GM21717 (cell line): ENCODE measurements around the gene VAPB.

Experiments
- ATAC-seq: cut with Tn5 transposase; IDR thresholded peaks from one replicate; pipeline ENCODE4 v1.9.1; 2021; ENCODE audit warnings: mild to moderate bottlenecking, moderate library complexity; ENCODE audit not compliant: unreplicated experiment

The VAPB gene

DNA sequence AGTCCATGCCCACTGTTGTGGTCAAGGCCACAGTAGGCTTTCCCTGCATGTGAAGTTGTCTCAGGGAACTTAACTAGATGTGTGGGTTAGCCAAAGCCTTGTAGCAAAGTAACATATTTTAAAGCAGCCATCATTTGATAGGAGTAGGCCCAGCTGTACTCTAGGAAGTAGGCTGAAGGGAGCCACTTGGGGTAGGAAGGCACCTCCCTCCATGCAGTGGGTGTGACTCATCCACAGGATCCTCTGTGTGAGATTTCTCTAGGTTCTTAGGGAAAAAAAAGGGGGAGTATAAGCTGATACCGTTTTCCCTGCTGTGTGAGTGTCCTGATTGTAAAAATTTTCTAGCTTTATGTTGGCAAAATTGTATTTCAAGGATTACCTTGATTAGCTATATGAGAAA, 44.7 kb downstream of the VAPB start:
- no peak for ATAC-seq

DNA sequence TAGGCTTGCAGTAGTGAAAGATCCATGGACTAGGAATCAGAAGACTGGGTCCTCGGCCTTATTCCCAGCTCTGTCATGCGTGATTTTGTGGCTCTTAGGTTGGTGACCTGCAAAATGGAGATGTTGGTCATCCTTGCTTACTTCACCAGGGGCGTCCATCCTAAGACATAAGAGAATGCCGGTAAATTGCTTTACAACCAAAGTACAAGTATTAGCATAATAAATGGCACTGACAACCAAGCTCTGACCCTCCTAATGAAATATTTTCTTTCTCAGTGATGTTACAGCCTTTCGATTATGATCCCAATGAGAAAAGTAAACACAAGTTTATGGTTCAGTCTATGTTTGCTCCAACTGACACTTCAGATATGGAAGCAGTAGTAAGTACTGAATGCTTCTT, 45.3 kb downstream of the VAPB start:
- no peak for ATAC-seq

GRCh38 chr20:58435237-58435636, 46.2 kb downstream of the VAPB start:
- ATAC-seq: no peak

DNA sequence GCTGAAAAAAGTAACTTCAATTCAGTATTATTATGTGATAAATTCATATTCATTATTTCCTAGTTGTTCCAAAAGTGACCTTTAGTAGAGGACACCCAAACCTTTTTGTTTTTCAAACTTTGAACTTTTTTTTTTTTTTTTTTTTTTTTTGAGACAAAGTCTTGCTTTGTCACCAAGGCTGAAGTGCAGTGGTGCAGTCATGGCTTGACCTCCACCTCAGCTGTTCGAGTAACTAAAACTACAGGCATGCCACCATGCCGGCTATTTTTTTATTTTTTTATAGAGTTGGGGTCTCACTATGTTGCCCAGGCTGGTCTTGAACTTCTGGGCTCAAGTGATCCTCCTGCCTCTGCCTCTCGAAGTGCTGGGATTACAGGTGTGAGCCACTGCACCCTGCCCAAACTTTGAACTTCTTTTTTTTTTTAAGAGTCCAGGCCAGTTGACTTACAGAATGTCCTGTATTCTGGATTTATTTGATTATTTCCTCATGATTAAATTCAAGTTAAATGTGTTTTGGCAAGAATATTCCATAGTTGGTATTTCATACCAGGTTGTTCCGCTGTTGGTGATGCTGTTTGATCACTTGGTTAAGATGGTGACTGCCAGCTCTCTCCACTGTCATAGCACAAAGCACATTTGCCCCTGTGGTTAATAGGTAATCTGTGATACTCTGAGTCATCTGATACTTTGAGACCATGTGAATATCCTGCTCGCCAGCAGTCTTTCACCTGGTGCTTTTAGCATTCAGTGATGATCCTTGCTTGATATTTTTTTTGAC, 48.0 kb downstream of the VAPB start:
- ATAC-seq: no peak

- no peak for ATAC-seq
Measured at GRCh38 chr20:58438970-58439808, 50.2 kb downstream of the VAPB start.

- no peak for ATAC-seq
Measured at GRCh38 chr20:58440021-58440767, 51.2 kb downstream of the VAPB start.

GRCh38 chr20:58441723-58442122, 52.7 kb downstream of the VAPB start:
- no peak for ATAC-seq

- ATAC-seq: no peak
Measured at GRCh38 chr20:58444746-58445255, 55.8 kb downstream of the VAPB start.

DNA sequence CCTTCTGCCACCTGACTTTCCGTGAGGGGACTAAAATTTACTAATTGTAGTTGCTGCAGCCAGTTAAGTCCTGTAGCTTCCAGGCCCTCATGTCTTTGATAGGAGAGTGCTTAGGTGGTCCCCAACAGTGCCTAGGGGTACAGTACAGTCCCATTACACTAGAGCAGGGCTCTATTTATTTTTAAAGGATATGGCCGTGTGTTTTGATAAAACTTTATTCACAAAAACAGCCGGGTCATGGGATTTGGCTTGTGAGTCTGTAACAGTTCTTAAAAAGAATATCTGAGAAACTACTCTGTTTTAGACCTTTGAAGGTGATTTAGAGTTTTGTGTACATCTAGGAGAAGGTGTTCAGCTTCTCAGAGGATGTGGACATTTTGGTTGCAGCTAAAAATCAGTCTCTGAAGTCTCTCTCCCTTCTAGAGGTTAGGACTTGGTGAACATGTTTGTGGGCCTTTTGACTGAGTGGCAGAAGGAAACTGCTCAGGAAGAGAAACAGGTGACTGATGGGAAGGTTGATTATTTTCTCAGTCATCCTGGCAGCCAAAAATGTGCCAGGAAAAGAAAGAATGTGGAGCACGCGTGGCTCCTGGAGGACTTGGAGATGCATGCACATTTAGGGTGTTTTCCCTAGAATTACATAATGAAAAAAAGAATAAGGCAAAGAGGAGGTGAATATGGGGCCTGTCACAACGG, 57.4 kb downstream of the VAPB start:
- no peak for ATAC-seq

- no peak for ATAC-seq
Measured at GRCh38 chr20:58446960-58447265, 57.9 kb downstream of the VAPB start.

DNA sequence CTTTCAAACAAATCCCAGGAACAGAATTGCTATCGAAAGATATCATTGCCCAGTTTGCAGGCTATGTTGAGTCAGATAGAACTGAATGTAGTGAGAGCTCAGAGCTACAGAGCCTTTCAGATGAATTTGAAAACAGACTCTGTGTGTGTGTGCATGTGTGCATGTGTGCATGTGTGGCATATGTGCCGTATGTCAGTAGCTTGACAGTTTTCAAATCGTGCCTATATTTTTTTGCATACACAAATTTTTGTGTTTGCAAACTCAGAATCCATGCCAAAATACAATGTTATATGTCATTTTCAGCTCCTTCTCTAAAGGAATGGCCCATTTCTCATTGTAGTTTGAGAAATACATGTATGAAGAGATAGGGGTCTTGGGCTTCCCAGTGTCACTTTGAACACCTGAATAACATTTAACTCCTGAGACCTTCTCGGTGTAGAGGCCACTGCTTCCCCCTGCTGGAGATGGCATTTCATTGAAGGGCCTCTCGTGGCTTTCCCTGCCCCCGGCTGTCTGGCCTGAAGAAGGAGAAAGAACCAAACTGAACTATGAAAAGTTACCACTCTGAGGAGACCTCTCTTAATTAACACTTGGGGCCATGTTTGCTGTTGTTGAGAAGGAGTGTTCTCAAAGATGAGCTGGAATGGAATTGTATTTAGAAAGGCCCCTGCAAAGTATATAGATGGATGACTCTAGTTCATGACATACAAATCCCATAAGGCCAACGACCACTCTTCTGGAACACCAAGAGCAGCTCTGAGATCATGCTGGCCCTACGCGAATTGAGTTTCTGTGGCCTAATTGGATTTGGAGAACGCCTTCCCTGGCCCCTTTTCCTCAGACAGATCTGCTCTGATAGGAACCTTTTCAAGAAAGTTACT, 58.7 kb downstream of the VAPB start:
- no peak for ATAC-seq

DNA sequence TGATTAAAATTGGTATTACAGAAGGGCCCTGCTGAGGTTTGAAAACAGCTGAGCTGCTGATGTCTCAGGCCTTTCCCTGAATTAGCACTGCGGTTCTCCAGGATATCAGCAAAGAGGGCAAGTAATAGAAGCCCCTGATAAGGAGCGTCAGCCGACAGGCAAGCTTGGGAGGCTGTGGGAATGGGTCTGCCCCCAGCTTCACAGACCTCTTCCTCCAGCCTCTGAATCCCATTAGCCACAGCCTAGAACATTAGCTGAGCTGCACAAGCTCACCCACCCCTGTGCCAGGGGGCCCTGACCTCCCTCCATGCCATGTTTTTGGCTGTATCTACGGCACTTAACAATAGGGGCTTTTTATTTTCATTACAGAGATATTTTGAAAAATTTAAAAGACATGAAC, 59.9 kb downstream of the VAPB start:
- ATAC-seq: no peak

DNA sequence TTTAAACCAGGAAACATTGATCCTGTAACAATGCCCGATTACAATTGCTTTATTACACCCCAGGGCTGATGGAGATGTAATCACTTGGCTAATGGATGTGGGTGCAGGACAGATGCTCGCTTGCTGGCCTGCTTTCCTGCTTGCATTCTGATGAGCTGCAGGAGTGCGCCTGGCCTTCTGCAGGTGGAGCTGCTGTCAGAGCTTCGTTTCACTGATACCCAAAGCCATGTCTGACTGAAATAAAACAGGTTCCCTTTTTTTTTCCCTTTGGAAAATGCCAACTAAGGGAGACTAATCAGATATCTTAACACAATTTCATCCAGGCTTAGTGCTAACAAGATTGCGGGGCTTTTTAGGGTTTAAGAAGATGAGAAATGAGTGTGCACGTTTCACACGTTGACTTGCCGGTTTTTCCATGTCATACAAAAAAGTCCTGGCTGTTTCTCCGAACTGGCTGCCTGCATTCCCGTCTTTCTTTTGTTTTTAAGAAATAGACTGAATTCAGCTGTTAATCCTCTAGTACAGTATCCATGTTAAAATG, 60.7 kb downstream of the VAPB start:
- ATAC-seq: no peak

GRCh38 chr20:58450254-58450653, 61.2 kb downstream of the VAPB start:
- no peak for ATAC-seq

GRCh38 chr20:58452667-58453255, 63.7 kb downstream of the VAPB start:
- ATAC-seq: no peak

DNA sequence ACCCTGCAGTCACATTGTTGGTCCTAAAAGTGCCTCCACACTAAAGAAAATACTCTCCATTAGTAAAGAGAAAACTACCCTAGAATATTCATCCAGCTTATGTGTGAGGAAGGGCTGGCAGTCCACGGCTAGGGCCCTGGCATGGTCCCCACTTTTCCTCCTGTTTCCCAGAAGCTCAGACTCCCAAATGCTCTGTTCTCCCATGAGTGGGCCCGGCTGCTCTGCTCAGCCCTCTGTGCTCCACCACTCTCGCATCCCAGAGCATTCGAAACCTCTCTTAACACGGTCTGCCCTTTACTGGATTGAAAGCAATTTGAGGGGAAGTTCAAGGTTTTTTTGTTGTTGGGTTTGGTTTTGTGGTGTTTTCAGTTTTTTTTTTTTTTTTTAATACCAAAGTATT, 64.4 kb downstream of the VAPB start:
- ATAC-seq: no peak

GRCh38 chr20:58454460-58454859, 65.4 kb downstream of the VAPB start:
- ATAC-seq: no peak

GRCh38 chr20:58457083-58457695, 68.2 kb downstream of the VAPB start:
- no peak for ATAC-seq
